ENCODE results near the gene C10orf105. TPM values are rescaled to one million over a fixed set of nuclear protein-coding genes. Genes with fewer than 3 reads are reported as not detected.
A peak's percentile ranks its signal among the peaks of the same experiment; 100 is the strongest.

The C10orf105 gene
- total RNA-seq, 1 donor = under 0.01 TPM

- Histone ChIP-seq H3K4me1 (ENCODE audit: insufficient read depth, low read length) (no peaks in the 10 kb centered on the region), H3K36me3 (ENCODE audit: insufficient read depth, low read length) (no peaks in the 10 kb centered on the region), H3K79me2 (ENCODE audit: insufficient read depth, low read length) (no peaks in the 10 kb centered on the region), H3K9me3 (ENCODE audit: low read depth, low read length) (no peaks in the 10 kb centered on the region), H2AFZ (ENCODE audit: low read length) (no peak overlapping the region), H3K4me3 (ENCODE audit: insufficient read depth, low read length) (no peak overlapping the region), H4K20me1 (ENCODE audit: insufficient read depth, low read length) (no peaks in the 10 kb centered on the region), H3K4me2 (ENCODE audit: insufficient read depth, low read length) (no peak overlapping the region), H3K27me3 (ENCODE audit: insufficient read depth, low read length) (no peaks in the 10 kb centered on the region), H3K27ac (ENCODE audit: low read depth, low read length) (no peak overlapping the region)
- TF ChIP-seq CTCF (IDR thresholded peaks at IDR 0.05; ENCODE audit: extremely low read depth, low read depth, low read length) = no peak
- DNase-seq (ENCODE audit: insufficient read length, low spot score, missing footprints) = no peak
These were observed 7.1 kb upstream of the C10orf105 start for GRCh38 chr10:71726580-71727104.

DNA sequence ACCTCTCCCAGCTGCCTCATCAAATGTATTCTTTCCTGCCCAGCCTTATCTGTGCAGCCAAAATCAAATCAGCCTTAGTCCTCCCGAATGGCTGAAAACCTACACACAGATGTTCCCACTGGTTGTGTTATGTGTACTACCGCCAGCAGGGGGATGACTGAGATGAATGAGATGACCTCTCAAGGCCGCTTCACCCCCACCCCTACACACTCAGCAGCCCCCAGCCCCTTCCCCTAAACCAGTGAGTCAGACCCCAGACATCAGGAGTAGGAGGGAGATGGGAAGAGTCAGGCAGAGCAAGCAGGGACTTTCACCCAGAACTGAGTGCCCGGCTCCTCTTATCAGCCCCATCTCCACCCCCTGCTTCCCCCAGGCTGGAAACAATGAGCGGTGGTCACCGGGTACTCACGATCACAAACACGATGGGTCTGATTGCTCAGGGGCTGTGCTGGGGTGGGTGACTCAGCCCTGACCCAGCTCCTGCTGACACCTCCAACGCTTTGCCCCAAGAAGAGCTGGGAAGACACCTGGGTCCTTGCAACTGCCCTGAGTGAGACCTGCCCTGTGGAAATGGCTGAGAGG, 6.5 kb upstream of the C10orf105 start:
- no peaks in the 10 kb centered on the region for H3K27me3 ChIP-seq (ENCODE audit: insufficient read depth, low read length)
- TF ChIP-seq CTCF (IDR thresholded peaks at IDR 0.05; ENCODE audit: extremely low read depth, low read depth, low read length) = peak; percentile 31
- H3K27ac ChIP-seq (ENCODE audit: low read depth, low read length) = no peak overlapping the region
- H3K36me3 ChIP-seq (ENCODE audit: insufficient read depth, low read length) = no peaks in the 10 kb centered on the region
- no peak overlapping the region for H3K4me2 ChIP-seq (ENCODE audit: insufficient read depth, low read length)
- no peak overlapping the region for H2AFZ ChIP-seq (ENCODE audit: low read length)
- DNase-seq (ENCODE audit: insufficient read length, low spot score, missing footprints) = peak; percentile 94
- no peaks in the 10 kb centered on the region for H4K20me1 ChIP-seq (ENCODE audit: insufficient read depth, low read length)
- H3K4me1 ChIP-seq (ENCODE audit: insufficient read depth, low read length) = no peaks in the 10 kb centered on the region
- H3K9me3 ChIP-seq (ENCODE audit: low read depth, low read length) = no peaks in the 10 kb centered on the region
- no peak overlapping the region for H3K4me3 ChIP-seq (ENCODE audit: insufficient read depth, low read length)
- H3K79me2 ChIP-seq (ENCODE audit: insufficient read depth, low read length) = no peaks in the 10 kb centered on the region

DNA sequence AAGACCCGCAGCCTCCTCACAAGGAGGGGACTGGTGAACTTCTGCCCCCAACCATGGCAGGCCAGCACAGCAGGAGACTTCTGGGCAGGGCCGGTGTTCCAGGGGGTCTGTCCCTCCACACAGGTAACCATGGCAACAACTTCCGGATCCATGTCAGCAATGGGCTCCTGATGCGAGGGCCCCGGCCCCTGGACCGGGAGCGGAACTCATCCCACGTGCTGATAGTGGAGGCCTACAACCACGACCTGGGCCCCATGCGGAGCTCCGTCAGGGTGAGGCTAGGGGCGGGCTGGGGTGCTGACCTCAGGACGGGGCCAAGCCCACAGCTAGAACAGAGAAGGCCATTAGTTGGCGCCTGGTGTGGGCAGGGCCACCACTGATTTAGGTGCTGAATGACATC, 5.7 kb upstream of the C10orf105 start:
- H3K4me3 ChIP-seq (ENCODE audit: insufficient read depth, low read length) = no peak overlapping the region
- no peak overlapping the region for H2AFZ ChIP-seq (ENCODE audit: low read length)
- H3K79me2 ChIP-seq (ENCODE audit: insufficient read depth, low read length) = no peaks in the 10 kb centered on the region
- no peaks in the 10 kb centered on the region for H3K27me3 ChIP-seq (ENCODE audit: insufficient read depth, low read length)
- H3K36me3 ChIP-seq (ENCODE audit: insufficient read depth, low read length) = no peaks in the 10 kb centered on the region
- H4K20me1 ChIP-seq (ENCODE audit: insufficient read depth, low read length) = no peaks in the 10 kb centered on the region
- no peak for DNase-seq (ENCODE audit: insufficient read length, low spot score, missing footprints)
- H3K9me3 ChIP-seq (ENCODE audit: low read depth, low read length) = no peaks in the 10 kb centered on the region
- no peak overlapping the region for H3K4me2 ChIP-seq (ENCODE audit: insufficient read depth, low read length)
- TF ChIP-seq CTCF (IDR thresholded peaks at IDR 0.05; ENCODE audit: extremely low read depth, low read depth, low read length) = no peak
- no peaks in the 10 kb centered on the region for H3K4me1 ChIP-seq (ENCODE audit: insufficient read depth, low read length)
- no peak overlapping the region for H3K27ac ChIP-seq (ENCODE audit: low read depth, low read length)

- H3K36me3 ChIP-seq (ENCODE audit: insufficient read depth, low read length) = no peaks in the 10 kb centered on the region
- H3K4me2 ChIP-seq (ENCODE audit: insufficient read depth, low read length) = no peak overlapping the region
- TF ChIP-seq CTCF (IDR thresholded peaks at IDR 0.05; ENCODE audit: extremely low read depth, low read depth, low read length) = no peak
- H3K4me3 ChIP-seq (ENCODE audit: insufficient read depth, low read length) = no peak overlapping the region
- DNase-seq (ENCODE audit: insufficient read length, low spot score, missing footprints) = no peak
- no peak overlapping the region for H2AFZ ChIP-seq (ENCODE audit: low read length)
- H3K27me3 ChIP-seq (ENCODE audit: insufficient read depth, low read length) = no peaks in the 10 kb centered on the region
- H3K9me3 ChIP-seq (ENCODE audit: low read depth, low read length) = no peaks in the 10 kb centered on the region
- H3K27ac ChIP-seq (ENCODE audit: low read depth, low read length) = no peak overlapping the region
- H3K4me1 ChIP-seq (ENCODE audit: insufficient read depth, low read length) = no peaks in the 10 kb centered on the region
- H3K79me2 ChIP-seq (ENCODE audit: insufficient read depth, low read length) = no peaks in the 10 kb centered on the region
- no peaks in the 10 kb centered on the region for H4K20me1 ChIP-seq (ENCODE audit: insufficient read depth, low read length)
These were observed 5.0 kb upstream of the C10orf105 start for GRCh38 chr10:71724539-71724938.

Data from osteoblast (primary cell).